ENCODE results near the gene ZNF513.

DNA sequence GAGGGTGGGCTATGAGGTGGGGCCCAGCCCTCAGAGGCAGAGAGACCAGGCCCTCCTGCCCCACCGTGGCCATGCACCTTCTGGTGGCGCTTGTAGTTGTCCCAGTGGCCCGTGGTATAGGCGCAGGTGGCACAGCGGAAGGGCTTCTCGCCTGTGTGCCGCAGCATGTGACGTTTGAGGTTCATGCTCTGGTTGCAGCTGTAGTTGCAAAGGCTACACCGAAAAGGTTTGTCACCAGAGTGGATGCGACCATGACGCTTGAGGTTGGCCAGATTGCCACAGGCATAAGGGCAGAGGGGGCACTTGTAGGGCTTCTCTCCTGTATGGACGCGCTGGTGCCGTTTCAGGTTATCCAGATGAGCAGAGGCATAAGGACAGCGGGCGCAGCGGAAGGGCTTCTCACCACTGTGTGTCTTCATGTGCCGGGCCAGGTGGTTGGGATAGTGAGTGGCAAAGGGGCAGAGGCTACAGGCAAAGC is 2.9 kb downstream of the ZNF513 start:
- TF ChIP-seq, protein P1, sequence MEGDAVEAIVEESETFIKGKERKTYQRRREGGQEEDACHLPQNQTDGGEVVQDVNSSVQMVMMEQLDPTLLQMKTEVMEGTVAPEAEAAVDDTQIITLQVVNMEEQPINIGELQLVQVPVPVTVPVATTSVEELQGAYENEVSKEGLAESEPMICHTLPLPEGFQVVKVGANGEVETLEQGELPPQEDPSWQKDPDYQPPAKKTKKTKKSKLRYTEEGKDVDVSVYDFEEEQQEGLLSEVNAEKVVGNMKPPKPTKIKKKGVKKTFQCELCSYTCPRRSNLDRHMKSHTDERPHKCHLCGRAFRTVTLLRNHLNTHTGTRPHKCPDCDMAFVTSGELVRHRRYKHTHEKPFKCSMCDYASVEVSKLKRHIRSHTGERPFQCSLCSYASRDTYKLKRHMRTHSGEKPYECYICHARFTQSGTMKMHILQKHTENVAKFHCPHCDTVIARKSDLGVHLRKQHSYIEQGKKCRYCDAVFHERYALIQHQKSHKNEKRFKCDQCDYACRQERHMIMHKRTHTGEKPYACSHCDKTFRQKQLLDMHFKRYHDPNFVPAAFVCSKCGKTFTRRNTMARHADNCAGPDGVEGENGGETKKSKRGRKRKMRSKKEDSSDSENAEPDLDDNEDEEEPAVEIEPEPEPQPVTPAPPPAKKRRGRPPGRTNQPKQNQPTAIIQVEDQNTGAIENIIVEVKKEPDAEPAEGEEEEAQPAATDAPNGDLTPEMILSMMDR (IDR thresholded peaks at IDR 0.05) = no peak
- no peak for TF ChIP-seq POLR2A (IDR thresholded peaks at IDR 0.05)
